Central memory CD8-positive, alpha-beta T cell (primary cell): ENCODE measurements around the gene CFAP221.

Source experiments
- ATAC-seq: fragments of 150-1000 bp; cut with Tn5 transposase; replicated peaks from 2 replicates; pipeline ENCODE4 v1.10.0; 2022; ENCODE audit warnings: mild to moderate bottlenecking, moderate FRiP score, moderate number of reproducible peaks; ENCODE audit not compliant: poor library complexity, severe bottlenecking; ENCODE audit errors: extremely low read depth
- DNase-seq, 2 donors: peaks; one replicate each; pipeline ENCODE4 v3.0.0; 2021; ENCODE audit warnings: low spot score in 2 of 2
- H3K27ac Mint-ChIP-seq: one replicate; pipeline ENCODE4 v1.8.0; 2022; ENCODE audit warnings: low read depth, mild to moderate bottlenecking, moderate library complexity, mixed read lengths
- H3K27me3 Mint-ChIP-seq: one replicate; pipeline ENCODE4 v1.8.0; 2022; ENCODE audit warnings: mixed read lengths
- H3K36me3 Mint-ChIP-seq: one replicate; pipeline ENCODE4 v1.8.0; 2022; ENCODE audit warnings: mild to moderate bottlenecking, moderate library complexity, mixed read lengths; ENCODE audit not compliant: insufficient read depth
- H3K4me1 Mint-ChIP-seq: one replicate; pipeline ENCODE4 v1.8.0; 2022; ENCODE audit warnings: mixed read lengths
- H3K4me3 Mint-ChIP-seq: one replicate; pipeline ENCODE4 v1.8.0; 2022; ENCODE audit warnings: mild to moderate bottlenecking, moderate library complexity, mixed read lengths
- H3K9me3 Mint-ChIP-seq: one replicate; pipeline ENCODE4 v1.8.0; 2022; ENCODE audit warnings: mixed read lengths

The CFAP221 gene

DNA sequence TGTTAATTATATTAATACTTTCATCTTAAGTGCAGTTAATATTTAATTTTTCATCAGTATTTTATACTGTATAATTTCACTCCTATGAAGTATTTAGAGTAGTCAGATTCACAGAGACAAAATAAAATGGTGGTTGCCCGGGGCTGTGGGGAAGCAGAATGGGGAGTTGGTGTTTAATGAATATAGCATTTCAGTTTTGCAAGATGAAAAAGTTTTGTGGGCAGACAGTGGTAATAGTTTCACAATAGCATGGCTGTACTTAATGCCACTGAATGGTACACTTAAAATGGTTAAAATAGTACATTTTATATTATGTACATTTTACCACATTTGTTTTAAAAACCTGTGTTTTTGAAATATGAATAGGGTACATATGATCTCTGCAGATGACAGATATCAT is 31.2 kb downstream of the CFAP221 start:
- Mint-ChIP-seq H3K4me3 (no peak overlapping the region), H3K4me1 (no peaks in the 10 kb centered on the region), H3K9me3 (no peaks in the 10 kb centered on the region), H3K27ac (no peak overlapping the region), H3K36me3 (no peaks in the 10 kb centered on the region), H3K27me3 (peaks cover 59% of the 10 kb centered on the region)
- no peak for ATAC-seq
- no peak for DNase-seq

DNA sequence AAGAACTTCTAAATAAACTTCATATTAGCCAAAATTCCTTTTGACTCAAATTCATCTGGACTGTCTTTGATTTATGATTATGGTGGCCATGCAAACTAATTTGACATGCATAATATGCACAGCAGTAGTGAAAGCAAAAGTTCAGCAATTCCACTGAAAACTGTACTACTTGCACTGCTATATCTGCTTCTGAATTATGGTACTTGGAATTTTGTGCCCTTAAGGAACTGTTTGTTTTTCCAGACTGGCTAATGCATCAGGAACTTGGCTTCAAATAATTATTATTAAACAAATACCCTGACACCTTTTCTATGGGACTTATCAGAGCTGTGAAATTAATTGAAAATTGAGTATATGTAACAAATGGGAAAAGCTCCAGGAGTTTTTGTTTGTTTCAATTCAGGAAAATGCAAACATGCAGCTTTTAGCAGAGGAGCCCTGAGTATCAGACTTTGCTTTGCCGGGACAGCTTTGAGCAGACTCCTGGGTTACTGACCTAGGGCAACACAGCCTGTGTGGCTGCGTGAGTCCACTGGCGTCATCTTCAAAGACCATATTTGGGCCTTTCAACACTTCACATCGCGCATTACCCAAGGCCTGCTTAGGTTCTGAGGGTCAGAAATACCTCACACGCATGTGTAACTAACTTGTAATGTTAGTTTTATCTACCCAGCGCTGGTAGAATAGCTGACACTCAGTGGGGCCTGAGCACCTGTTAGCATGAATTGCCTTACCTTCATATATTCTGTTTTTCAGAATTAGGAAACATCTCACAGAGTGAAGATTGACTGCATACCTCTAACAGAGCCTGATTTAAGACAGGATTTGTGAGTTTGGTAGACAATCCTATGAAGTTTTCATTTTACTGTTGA is 35.4 kb downstream of the CFAP221 start:
- Mint-ChIP-seq H3K9me3 (no peaks in the 10 kb centered on the region), H3K36me3 (no peaks in the 10 kb centered on the region), H3K4me1 (no peaks in the 10 kb centered on the region), H3K27ac (no peak overlapping the region), H3K27me3 (peaks cover 55% of the 10 kb centered on the region), H3K4me3 (no peak overlapping the region)
- ATAC-seq (no peak), DNase-seq (no peak)

DNA sequence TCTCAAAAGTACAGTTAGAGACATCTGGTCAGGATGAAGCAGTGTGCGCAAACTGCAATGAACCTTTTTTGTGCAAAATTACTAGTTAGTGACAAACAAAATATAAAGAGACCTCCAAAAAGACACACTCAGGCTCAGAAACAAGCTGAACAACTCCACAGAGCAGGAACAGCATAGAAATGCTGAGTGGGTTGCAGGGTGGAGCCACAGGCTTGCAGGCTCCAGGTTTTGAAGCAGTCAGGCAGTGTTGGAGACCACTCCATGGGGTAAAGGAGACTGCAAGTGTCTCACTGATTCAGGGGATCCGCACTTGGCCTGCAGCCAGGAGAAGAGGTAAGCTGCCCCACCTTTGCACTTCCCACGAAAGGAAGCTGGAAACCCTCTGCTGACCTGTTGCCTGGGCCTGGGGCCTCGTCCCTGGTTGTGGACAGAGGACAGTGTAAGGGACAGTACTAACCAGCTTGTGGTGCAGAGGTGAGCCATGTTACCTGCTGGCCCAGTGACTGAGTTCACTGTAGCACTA is 36.4 kb downstream of the CFAP221 start:
- ATAC-seq (no peak), DNase-seq (no peak)
- H3K9me3 Mint-ChIP-seq, result no peaks in the 10 kb centered on the region
- no peak overlapping the region for H3K4me3 Mint-ChIP-seq
- H3K4me1 Mint-ChIP-seq, result no peaks in the 10 kb centered on the region
- no peaks in the 10 kb centered on the region for H3K36me3 Mint-ChIP-seq
- H3K27ac Mint-ChIP-seq, result no peak overlapping the region
- H3K27me3 Mint-ChIP-seq, result peaks cover 55% of the 10 kb centered on the region

GRCh38 chr2:119583291-119583690 is 39.0 kb downstream of the CFAP221 start:
- H3K9me3 Mint-ChIP-seq, result no peaks in the 10 kb centered on the region
- no peak for ATAC-seq
- no peak overlapping the region for H3K27ac Mint-ChIP-seq
- no peaks in the 10 kb centered on the region for H3K4me1 Mint-ChIP-seq
- no peaks in the 10 kb centered on the region for H3K36me3 Mint-ChIP-seq
- no peak for DNase-seq
- H3K27me3 Mint-ChIP-seq, result peaks cover 39% of the 10 kb centered on the region
- no peak overlapping the region for H3K4me3 Mint-ChIP-seq

GRCh38 chr2:119584469-119584868 is 40.2 kb downstream of the CFAP221 start:
- Mint-ChIP-seq H3K36me3 (no peaks in the 10 kb centered on the region), H3K27ac (no peak overlapping the region)

GRCh38 chr2:119586085-119586484 is 41.8 kb downstream of the CFAP221 start:
- no peaks in the 10 kb centered on the region for H3K4me1 Mint-ChIP-seq
- H3K27ac Mint-ChIP-seq, result no peak overlapping the region
- H3K4me3 Mint-ChIP-seq, result no peak overlapping the region
- no peaks in the 10 kb centered on the region for H3K36me3 Mint-ChIP-seq
- ATAC-seq (no peak), DNase-seq (no peak)
- peaks cover 43% of the 10 kb centered on the region for H3K27me3 Mint-ChIP-seq
- H3K9me3 Mint-ChIP-seq, result no peaks in the 10 kb centered on the region

More at GRCh38 chr2:119584469-119584868, 40.2 kb downstream of the CFAP221 start:
- no peaks in the 10 kb centered on the region for H3K9me3 Mint-ChIP-seq
- H3K4me3 Mint-ChIP-seq, result no peak overlapping the region
- H3K27me3 Mint-ChIP-seq, result peaks cover 39% of the 10 kb centered on the region
- no peak for ATAC-seq
- no peak for DNase-seq
- no peaks in the 10 kb centered on the region for H3K4me1 Mint-ChIP-seq

GRCh38 chr2:119590873-119591272 is 46.6 kb downstream of the CFAP221 start:
- no peaks in the 10 kb centered on the region for H3K4me1 Mint-ChIP-seq

GRCh38 chr2:119591523-119591922 is 47.3 kb downstream of the CFAP221 start:
- Mint-ChIP-seq H3K27me3 (peaks cover 30% of the 10 kb centered on the region), H3K27ac (no peak overlapping the region), H3K36me3 (no peaks in the 10 kb centered on the region), H3K4me1 (no peaks in the 10 kb centered on the region), H3K9me3 (no peaks in the 10 kb centered on the region), H3K4me3 (no peak overlapping the region)
- ATAC-seq (no peak), DNase-seq (no peak)

More at GRCh38 chr2:119590873-119591272, 46.6 kb downstream of the CFAP221 start:
- DNase-seq (no peak), ATAC-seq (no peak)
- Mint-ChIP-seq H3K36me3 (no peaks in the 10 kb centered on the region), H3K27me3 (peaks cover 30% of the 10 kb centered on the region), H3K27ac (no peak overlapping the region), H3K9me3 (no peaks in the 10 kb centered on the region), H3K4me3 (no peak overlapping the region)

- H3K36me3 Mint-ChIP-seq, result no peaks in the 10 kb centered on the region
- no peak for DNase-seq
- H3K27me3 Mint-ChIP-seq, result peaks cover 33% of the 10 kb centered on the region
- H3K4me3 Mint-ChIP-seq, result no peak overlapping the region
- no peak overlapping the region for H3K27ac Mint-ChIP-seq
- ATAC-seq, result no peak
- H3K4me1 Mint-ChIP-seq, result no peaks in the 10 kb centered on the region
- H3K9me3 Mint-ChIP-seq, result no peaks in the 10 kb centered on the region
Observed at GRCh38 chr2:119592436-119592835, 48.2 kb downstream of the CFAP221 start.

DNA sequence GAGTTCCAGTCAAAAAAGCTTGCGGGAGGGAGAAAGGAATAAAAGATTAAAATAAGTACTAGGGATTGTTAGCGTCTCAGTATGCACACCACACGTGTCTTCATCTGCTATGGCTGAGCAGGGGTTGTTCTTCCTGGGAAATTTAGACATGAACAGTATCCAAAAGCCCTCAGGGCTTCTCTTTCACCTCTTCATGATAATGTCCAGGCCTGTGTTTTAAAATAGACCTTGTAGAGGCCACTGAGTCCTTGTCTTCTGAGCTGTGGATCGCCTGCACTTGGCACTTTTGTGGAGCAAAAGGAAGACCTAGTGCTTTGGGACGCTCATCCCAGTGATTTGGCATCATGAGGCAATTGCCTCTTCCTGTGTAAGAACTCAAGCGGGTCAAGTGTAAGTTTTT is 52.4 kb downstream of the CFAP221 start:
- Mint-ChIP-seq H3K4me1 (no peaks in the 10 kb centered on the region), H3K36me3 (no peaks in the 10 kb centered on the region), H3K27ac (no peak overlapping the region), H3K9me3 (no peaks in the 10 kb centered on the region), H3K4me3 (no peak overlapping the region), H3K27me3 (peaks cover 20% of the 10 kb centered on the region)
- DNase-seq (no peak), ATAC-seq (no peak)

DNA sequence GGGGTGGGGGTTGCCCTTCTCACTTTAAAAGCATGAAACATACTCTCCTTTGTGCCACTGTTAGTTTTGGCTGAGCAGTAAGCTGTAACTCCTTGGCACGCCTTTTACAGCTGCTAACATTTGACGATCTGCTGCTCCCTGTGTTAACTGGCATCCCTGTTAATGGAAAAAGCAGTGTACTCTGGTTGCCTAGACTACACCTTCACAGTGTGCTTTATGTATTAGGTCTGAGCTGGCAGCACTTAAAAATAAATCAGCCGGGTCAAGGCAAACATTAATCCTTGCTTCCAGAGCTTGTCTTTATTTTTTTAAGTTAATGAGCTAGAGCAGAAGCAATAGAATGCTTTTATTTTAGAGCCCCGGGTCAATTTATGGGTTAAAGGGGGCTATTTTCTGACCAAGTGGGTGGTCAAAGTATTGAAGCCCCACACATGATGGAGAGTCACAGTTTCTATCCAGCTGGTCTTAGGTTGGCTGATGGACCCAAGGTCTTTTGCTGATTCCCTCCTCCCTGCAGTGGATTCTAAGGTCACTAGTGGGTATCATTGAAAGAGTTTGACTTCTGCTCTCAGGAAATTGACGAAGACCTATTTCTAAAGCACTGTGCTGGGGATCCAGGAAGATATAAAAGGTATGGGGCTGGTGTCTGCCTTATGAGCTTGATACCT is 54.5 kb downstream of the CFAP221 start:
- Mint-ChIP-seq H3K9me3 (no peaks in the 10 kb centered on the region), H3K27ac (no peak overlapping the region), H3K4me1 (no peaks in the 10 kb centered on the region), H3K27me3 (peaks cover 20% of the 10 kb centered on the region), H3K36me3 (no peaks in the 10 kb centered on the region), H3K4me3 (no peak overlapping the region)
- ATAC-seq (no peak), DNase-seq (no peak)

DNA sequence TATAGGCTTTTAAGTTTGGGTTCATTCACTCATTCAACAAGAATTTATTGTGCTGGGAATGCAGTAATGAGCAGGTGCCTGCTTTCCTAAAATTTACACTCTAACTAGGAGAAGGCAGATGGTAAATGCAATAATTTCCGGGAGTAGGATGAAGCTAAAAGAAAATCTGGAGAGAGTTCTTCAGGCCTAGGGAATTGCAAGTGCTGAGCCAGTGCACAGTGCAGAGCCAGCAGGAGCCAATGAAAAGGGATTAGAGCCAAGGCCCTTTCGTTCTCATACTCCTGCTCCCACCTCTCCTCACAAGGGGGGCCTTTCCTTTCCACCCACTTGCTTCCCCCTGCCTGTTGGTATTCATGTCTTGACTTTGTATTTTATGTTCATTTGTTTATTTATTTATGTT is 55.1 kb downstream of the CFAP221 start:
- no peaks in the 10 kb centered on the region for H3K36me3 Mint-ChIP-seq
- no peaks in the 10 kb centered on the region for H3K4me1 Mint-ChIP-seq
- H3K27ac Mint-ChIP-seq, result no peak overlapping the region
- DNase-seq (no peak), ATAC-seq (no peak)
- H3K9me3 Mint-ChIP-seq, result no peaks in the 10 kb centered on the region
- H3K27me3 Mint-ChIP-seq, result peaks cover 25% of the 10 kb centered on the region
- H3K4me3 Mint-ChIP-seq, result no peak overlapping the region

DNA sequence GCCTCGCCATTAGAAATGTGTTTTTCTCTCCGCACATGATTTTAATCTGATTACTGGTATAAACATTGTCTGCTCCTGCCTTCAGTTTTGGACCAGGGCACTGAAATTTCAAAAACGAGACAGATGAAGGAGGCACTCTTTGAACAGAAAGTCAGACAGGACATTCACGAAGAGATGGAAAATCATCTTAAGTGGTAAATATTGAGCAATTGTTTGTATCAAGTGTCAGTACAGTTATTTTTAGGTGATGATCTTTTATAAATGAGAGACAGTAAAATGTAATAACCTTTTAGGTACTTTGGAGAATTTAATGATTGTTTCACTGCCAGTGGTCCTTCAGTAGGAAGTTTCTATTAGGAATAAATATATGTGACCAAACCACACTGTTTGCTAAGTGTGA is 60.8 kb downstream of the CFAP221 start:
- DNase-seq, result no peak
- Mint-ChIP-seq H3K36me3 (peaks cover 2% of the 10 kb centered on the region), H3K4me3 (no peak overlapping the region), H3K27me3 (peaks cover 51% of the 10 kb centered on the region), H3K27ac (no peak overlapping the region), H3K9me3 (no peaks in the 10 kb centered on the region), H3K4me1 (no peaks in the 10 kb centered on the region)
- ATAC-seq, result no peak
